SK-N-SH (cell line): ENCODE data around the gene HIVEP2.

Experiments
- CTCF ChIP-seq: fragments of 200-600 bp; sonication (generic); IDR thresholded peaks from 2 replicates; pipeline ENCODE4 v1.6.1; 2017; ENCODE audit warnings: antibody characterized with exemption, mild to moderate bottlenecking, moderate library complexity
- ELF1 ChIP-seq: IDR thresholded peaks from 2 replicates; pipeline ENCODE4 v1.4.0; 2012
- EZH2phosphoT487 ChIP-seq: fragments of 200-600 bp; sonication (generic); IDR thresholded peaks from 2 replicates; pipeline ENCODE4 v1.6.1; 2017; ENCODE audit warnings: low read depth, mixed run types, mild to moderate bottlenecking, antibody characterized with exemption, moderate library complexity, borderline replicate concordance
- GABPA ChIP-seq: IDR thresholded peaks from 2 replicates; pipeline ENCODE4 v1.4.0; 2012; ENCODE audit warnings: low read depth, mild to moderate bottlenecking
- GATA2 ChIP-seq: sonication (generic); formaldehyde crosslinking; IDR thresholded peaks from 2 replicates; pipeline ENCODE4 v1.5.0; 2020; ENCODE audit warnings: mild to moderate bottlenecking, missing genetic modification reagents
- IRF3 ChIP-seq: fragments of 150-350 bp; IDR thresholded peaks from 2 replicates; pipeline ENCODE4 v1.6.1; 2016; ENCODE audit warnings: mild to moderate bottlenecking, low read depth, low read length
- POLR2AphosphoS5 ChIP-seq: IDR thresholded peaks from 2 replicates; pipeline ENCODE4 v1.6.1; 2012; ENCODE audit warnings: low read depth, low read length
- RAD21 ChIP-seq: IDR thresholded peaks from 2 replicates; pipeline ENCODE4 v1.6.1; 2012; ENCODE audit warnings: mild to moderate bottlenecking, low read length
- RXRA ChIP-seq: IDR thresholded peaks from 2 replicates; pipeline ENCODE4 v1.4.0; 2012; ENCODE audit warnings: low read depth, mild to moderate bottlenecking, borderline replicate concordance
- SIN3A ChIP-seq: IDR thresholded peaks from 2 replicates; pipeline ENCODE4 v1.6.1; 2012; ENCODE audit warnings: low read depth, mild to moderate bottlenecking, low read length, moderate library complexity, borderline replicate concordance
- YY1 ChIP-seq: IDR thresholded peaks from 2 replicates; pipeline ENCODE4 v1.4.0; 2012; ENCODE audit warnings: low read depth, mild to moderate bottlenecking
- TF ChIP-seq, protein P1 (sequence below): fragments of 150-350 bp; IDR thresholded peaks from 2 replicates; pipeline ENCODE4 v1.6.1; 2017; ENCODE audit warnings: antibody characterized with exemption, low read length, low read depth, borderline replicate concordance

DNA sequence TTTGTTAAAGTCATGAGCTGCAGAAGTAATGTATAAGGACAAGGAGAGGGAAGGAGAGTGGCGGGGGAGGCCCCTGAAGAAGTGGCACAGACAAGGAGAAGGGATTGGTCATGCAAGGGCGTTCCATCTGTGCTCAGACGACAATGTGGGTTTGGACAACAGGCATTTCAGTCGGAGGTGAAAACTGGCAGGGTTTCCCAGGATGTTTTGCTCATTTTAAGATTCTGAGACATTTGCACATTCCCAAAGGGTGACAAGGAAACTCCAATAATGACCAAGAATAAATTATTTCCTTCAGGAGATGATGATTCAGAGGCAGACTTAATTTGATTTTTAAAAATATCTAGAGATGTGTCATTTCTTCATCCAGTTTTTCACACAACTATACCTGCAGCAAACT is 181.8 kb downstream of the HIVEP2 start:
- TF ChIP-seq CTCF (no peak), SIN3A (no peak), GABPA (no peak), YY1 (no peak), POLR2AphosphoS5 (peak; percentile 17; the same call in 1 of the 2 replicates), EZH2phosphoT487 (no peak), ELF1 (no peak), RXRA (no peak), GATA2 (CRISPR knock-in tag) (no peak), IRF3 (no peak), RAD21 (no peak)
- TF ChIP-seq, protein P1, sequence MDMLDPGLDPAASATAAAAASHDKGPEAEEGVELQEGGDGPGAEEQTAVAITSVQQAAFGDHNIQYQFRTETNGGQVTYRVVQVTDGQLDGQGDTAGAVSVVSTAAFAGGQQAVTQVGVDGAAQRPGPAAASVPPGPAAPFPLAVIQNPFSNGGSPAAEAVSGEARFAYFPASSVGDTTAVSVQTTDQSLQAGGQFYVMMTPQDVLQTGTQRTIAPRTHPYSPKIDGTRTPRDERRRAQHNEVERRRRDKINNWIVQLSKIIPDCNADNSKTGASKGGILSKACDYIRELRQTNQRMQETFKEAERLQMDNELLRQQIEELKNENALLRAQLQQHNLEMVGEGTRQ, result no peak
